ENCODE data around the gene RPS18. TPM values are rescaled to one million over a fixed set of nuclear protein-coding genes. Genes with fewer than 3 reads are reported as not detected.

Gene RPS18
- total and polyA plus RNA-seq, 2 of the 13 experiments (the other 11 are each of a cell fraction or from before 2014, with no cell fraction given), result 3,896 to 5,806 TPM

GRCh38 chr6:33288921-33289783 lies 17.3 kb downstream of the RPS18 start, which contains the start of the genes PFDN6 and WDR46 (continued):
- TF ChIP-seq, protein P1, sequence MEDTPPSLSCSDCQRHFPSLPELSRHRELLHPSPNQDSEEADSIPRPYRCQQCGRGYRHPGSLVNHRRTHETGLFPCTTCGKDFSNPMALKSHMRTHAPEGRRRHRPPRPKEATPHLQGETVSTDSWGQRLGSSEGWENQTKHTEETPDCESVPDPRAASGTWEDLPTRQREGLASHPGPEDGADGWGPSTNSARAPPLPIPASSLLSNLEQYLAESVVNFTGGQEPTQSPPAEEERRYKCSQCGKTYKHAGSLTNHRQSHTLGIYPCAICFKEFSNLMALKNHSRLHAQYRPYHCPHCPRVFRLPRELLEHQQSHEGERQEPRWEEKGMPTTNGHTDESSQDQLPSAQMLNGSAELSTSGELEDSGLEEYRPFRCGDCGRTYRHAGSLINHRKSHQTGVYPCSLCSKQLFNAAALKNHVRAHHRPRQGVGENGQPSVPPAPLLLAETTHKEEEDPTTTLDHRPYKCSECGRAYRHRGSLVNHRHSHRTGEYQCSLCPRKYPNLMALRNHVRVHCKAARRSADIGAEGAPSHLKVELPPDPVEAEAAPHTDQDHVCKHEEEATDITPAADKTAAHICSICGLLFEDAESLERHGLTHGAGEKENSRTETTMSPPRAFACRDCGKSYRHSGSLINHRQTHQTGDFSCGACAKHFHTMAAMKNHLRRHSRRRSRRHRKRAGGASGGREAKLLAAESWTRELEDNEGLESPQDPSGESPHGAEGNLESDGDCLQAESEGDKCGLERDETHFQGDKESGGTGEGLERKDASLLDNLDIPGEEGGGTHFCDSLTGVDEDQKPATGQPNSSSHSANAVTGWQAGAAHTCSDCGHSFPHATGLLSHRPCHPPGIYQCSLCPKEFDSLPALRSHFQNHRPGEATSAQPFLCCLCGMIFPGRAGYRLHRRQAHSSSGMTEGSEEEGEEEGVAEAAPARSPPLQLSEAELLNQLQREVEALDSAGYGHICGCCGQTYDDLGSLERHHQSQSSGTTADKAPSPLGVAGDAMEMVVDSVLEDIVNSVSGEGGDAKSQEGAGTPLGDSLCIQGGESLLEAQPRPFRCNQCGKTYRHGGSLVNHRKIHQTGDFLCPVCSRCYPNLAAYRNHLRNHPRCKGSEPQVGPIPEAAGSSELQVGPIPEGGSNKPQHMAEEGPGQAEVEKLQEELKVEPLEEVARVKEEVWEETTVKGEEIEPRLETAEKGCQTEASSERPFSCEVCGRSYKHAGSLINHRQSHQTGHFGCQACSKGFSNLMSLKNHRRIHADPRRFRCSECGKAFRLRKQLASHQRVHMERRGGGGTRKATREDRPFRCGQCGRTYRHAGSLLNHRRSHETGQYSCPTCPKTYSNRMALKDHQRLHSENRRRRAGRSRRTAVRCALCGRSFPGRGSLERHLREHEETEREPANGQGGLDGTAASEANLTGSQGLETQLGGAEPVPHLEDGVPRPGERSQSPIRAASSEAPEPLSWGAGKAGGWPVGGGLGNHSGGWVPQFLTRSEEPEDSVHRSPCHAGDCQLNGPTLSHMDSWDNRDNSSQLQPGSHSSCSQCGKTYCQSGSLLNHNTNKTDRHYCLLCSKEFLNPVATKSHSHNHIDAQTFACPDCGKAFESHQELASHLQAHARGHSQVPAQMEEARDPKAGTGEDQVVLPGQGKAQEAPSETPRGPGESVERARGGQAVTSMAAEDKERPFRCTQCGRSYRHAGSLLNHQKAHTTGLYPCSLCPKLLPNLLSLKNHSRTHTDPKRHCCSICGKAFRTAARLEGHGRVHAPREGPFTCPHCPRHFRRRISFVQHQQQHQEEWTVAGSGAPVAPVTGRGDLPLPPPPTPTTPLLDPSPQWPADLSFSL (CRISPR knock-in tag; IDR thresholded peaks at IDR 0.05), result no peak
- TF ChIP-seq ATM (IDR thresholded peaks at IDR 0.05; ENCODE audit: borderline replicate concordance), result no peak
- TF ChIP-seq HNRNPL (IDR thresholded peaks at IDR 0.05; ENCODE audit: low read depth, low read length), result no peak
- no peak for TF ChIP-seq REL (CRISPR knock-in tag; conservative IDR thresholded peaks at IDR 0.05)
- no peak for TF ChIP-seq NBN (conservative IDR thresholded peaks at IDR 0.05)
- no peak for TF ChIP-seq SRSF1 (optimal IDR thresholded peaks at IDR 0.05; ENCODE audit: low read depth, low read length)
- TF ChIP-seq, protein P2, sequence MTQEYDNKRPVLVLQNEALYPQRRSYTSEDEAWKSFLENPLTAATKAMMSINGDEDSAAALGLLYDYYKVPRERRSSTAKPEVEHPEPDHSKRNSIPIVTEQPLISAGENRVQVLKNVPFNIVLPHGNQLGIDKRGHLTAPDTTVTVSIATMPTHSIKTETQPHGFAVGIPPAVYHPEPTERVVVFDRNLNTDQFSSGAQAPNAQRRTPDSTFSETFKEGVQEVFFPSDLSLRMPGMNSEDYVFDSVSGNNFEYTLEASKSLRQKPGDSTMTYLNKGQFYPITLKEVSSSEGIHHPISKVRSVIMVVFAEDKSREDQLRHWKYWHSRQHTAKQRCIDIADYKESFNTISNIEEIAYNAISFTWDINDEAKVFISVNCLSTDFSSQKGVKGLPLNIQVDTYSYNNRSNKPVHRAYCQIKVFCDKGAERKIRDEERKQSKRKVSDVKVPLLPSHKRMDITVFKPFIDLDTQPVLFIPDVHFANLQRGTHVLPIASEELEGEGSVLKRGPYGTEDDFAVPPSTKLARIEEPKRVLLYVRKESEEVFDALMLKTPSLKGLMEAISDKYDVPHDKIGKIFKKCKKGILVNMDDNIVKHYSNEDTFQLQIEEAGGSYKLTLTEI (CRISPR knock-in tag; conservative IDR thresholded peaks at IDR 0.05), result no peak
- 0 out of 2 replicates have a peak, but pooled peaks have one; percentile 25 for TF ChIP-seq RFXAP (CRISPR knock-in tag; IDR thresholded peaks at IDR 0.05; ENCODE audit: borderline replicate concordance)
- no peak; the same call in 1 of the 2 replicates for TF ChIP-seq ZSCAN25 (CRISPR knock-in tag; IDR thresholded peaks at IDR 0.05)
- no peak for TF ChIP-seq RBM22 (optimal IDR thresholded peaks at IDR 0.05; ENCODE audit: low read length)
- no peak for TF ChIP-seq CREB3 (CRISPR knock-in tag; IDR thresholded peaks at IDR 0.05)
- no peak for TF ChIP-seq IKZF5 (CRISPR knock-in tag; IDR thresholded peaks at IDR 0.05)
- no peak for TF ChIP-seq MAFG (CRISPR knock-in tag; IDR thresholded peaks at IDR 0.05)
- no peak for TF ChIP-seq PLRG1 (conservative IDR thresholded peaks at IDR 0.05)
- 0 out of 2 replicates have a peak, but pooled peaks have one; percentile 36 for TF ChIP-seq CREB1 (IDR thresholded peaks at IDR 0.05)
- TF ChIP-seq CREB1 (CRISPR knock-in tag; IDR thresholded peaks at IDR 0.05), result peak; percentile 92
- no peak for TF ChIP-seq SMYD3 (CRISPR knock-in tag; IDR thresholded peaks at IDR 0.05)
- 0 out of 2 replicates have a peak, but pooled peaks have one; percentile 26 for TF ChIP-seq TP53 (CRISPR knock-in tag; conservative IDR thresholded peaks at IDR 0.05)
- no peak; the same call in 1 of the 2 replicates for TF ChIP-seq KLF12 (CRISPR knock-in tag; IDR thresholded peaks at IDR 0.05; ENCODE audit: borderline replicate concordance)
- no peak for TF ChIP-seq KAT7 (CRISPR knock-in tag; IDR thresholded peaks at IDR 0.05; ENCODE audit: borderline replicate concordance)

Measured in HepG2 (cell line).